MG63 (cell line): ENCODE measurements around the gene PER1. TPM values are rescaled to one million over a fixed set of nuclear protein-coding genes. Genes with fewer than 3 reads are reported as not detected.

Experiments
- DNase-seq: peaks from one replicate; pipeline ENCODE4 v3.0.0-alpha.2; 2020
- H3K27me3 ChIP-seq: fragments of 250-450 bp; sonication (Bioruptor Pico); 2 replicates; pipeline ENCODE4 v1.5.1; 2020; ENCODE audit warnings: mild to moderate bottlenecking, moderate library complexity
- H3K36me3 ChIP-seq: fragments of 250-450 bp; sonication (Bioruptor Pico); 2 replicates; pipeline ENCODE4 v1.5.1; 2020; ENCODE audit warnings: mild to moderate bottlenecking, moderate library complexity
- H3K4me3 ChIP-seq: fragments of 250-450 bp; sonication (Bioruptor Pico); 2 replicates; pipeline ENCODE4 v1.5.1; 2020; ENCODE audit warnings: mild to moderate bottlenecking, moderate library complexity
- H3K9me3 ChIP-seq: fragments of 250-450 bp; sonication (Bioruptor Pico); 2 replicates; pipeline ENCODE4 v1.5.1; 2020; ENCODE audit warnings: mild to moderate bottlenecking, moderate library complexity
- total RNA-seq: library from RNA; depleted of rRNA; stranded (reverse); fragments of >200 nt; shearing (Covaris generic); gene quantifications from 2 replicates; pipeline ENCODE4 v1.2.3, GENCODE V29; 2014; ENCODE audit warnings: low replicate concordance

The PER1 gene
- total RNA-seq, 1 experiment from 2014 or later: 7.9 TPM

- Histone ChIP-seq H3K36me3 (no peaks in the 10 kb centered on the region), H3K4me3 (no peak overlapping the region), H3K27me3 (no peaks in the 10 kb centered on the region), H3K9me3 (no peaks in the 10 kb centered on the region)
- DNase-seq: no peak
Observed at GRCh38 chr17:8133941-8134340, 18.3 kb downstream of the PER1 start.

GRCh38 chr17:8133399-8133798, 18.8 kb downstream of the PER1 start:
- no peak for DNase-seq
- Histone ChIP-seq H3K9me3 (no peaks in the 10 kb centered on the region), H3K4me3 (no peak overlapping the region), H3K27me3 (no peaks in the 10 kb centered on the region), H3K36me3 (no peaks in the 10 kb centered on the region)

GRCh38 chr17:8131844-8132441, 20.3 kb downstream of the PER1 start:
- H3K4me3 ChIP-seq: no peak overlapping the region
- H3K9me3 ChIP-seq: no peaks in the 10 kb centered on the region
- H3K36me3 ChIP-seq: no peaks in the 10 kb centered on the region
- DNase-seq: no peak
- H3K27me3 ChIP-seq: no peaks in the 10 kb centered on the region

GRCh38 chr17:8128125-8128784, 23.9 kb downstream of the PER1 start:
- Histone ChIP-seq H3K9me3 (no peaks in the 10 kb centered on the region), H3K36me3 (no peaks in the 10 kb centered on the region), H3K27me3 (peaks cover 22% of the 10 kb centered on the region), H3K4me3 (peak overlapping the region; percentile 80; the same call in 1 of the 2 replicates)
- no peak for DNase-seq

- Histone ChIP-seq H3K36me3 (no peaks in the 10 kb centered on the region), H3K27me3 (peaks cover 28% of the 10 kb centered on the region), H3K4me3 (peak overlapping the region; percentile 80), H3K9me3 (no peaks in the 10 kb centered on the region)
- peak; percentile 62 for DNase-seq
Observed at GRCh38 chr17:8126491-8127066, 25.6 kb downstream of the PER1 start.

- Histone ChIP-seq H3K27me3 (peaks cover 28% of the 10 kb centered on the region), H3K4me3 (peak overlapping the region; percentile 80), H3K36me3 (no peaks in the 10 kb centered on the region), H3K9me3 (no peaks in the 10 kb centered on the region)
- peak; percentile 36 for DNase-seq
Observed at GRCh38 chr17:8125947-8126490, 26.2 kb downstream of the PER1 start.

GRCh38 chr17:8125154-8125946, 26.9 kb downstream of the PER1 start:
- Histone ChIP-seq H3K27me3 (peaks cover 28% of the 10 kb centered on the region), H3K4me3 (peak overlapping the region; percentile 80), H3K9me3 (no peaks in the 10 kb centered on the region), H3K36me3 (no peaks in the 10 kb centered on the region)
- peak; percentile 68 for DNase-seq

- no peak for DNase-seq
Observed at GRCh38 chr17:8124350-8125153, 27.7 kb downstream of the PER1 start.

GRCh38 chr17:8123695-8124349, 28.4 kb downstream of the PER1 start, which contains the start of gene HES7:
HES7 (minus strand) TSS chr17:8124106; CDS start chr17:8124084, 22 bp downstream.
- peak within 1 kb of the TSS; percentile 80 for H3K4me3 ChIP-seq
- no peaks in the 10 kb centered on the region for H3K9me3 ChIP-seq
- H3K36me3 ChIP-seq: no peaks in the 10 kb centered on the region
- peaks cover 28% of the 10 kb centered on the region for H3K27me3 ChIP-seq
- no peak for DNase-seq

More at GRCh38 chr17:8124350-8125153, 27.7 kb downstream of the PER1 start:
- Histone ChIP-seq H3K27me3 (peaks cover 28% of the 10 kb centered on the region), H3K9me3 (no peaks in the 10 kb centered on the region), H3K36me3 (no peaks in the 10 kb centered on the region), H3K4me3 (peak overlapping the region; percentile 80)

GRCh38 chr17:8122924-8123694, 29.1 kb downstream of the PER1 start:
- no peaks in the 10 kb centered on the region for H3K9me3 ChIP-seq
- peaks cover 28% of the 10 kb centered on the region for H3K27me3 ChIP-seq
- DNase-seq: peak; percentile 33
- peak overlapping the region; percentile 80 for H3K4me3 ChIP-seq
- H3K36me3 ChIP-seq: no peaks in the 10 kb centered on the region

GRCh38 chr17:8122422-8122923, 29.7 kb downstream of the PER1 start:
- Histone ChIP-seq H3K4me3 (peak overlapping the region; percentile 80), H3K9me3 (no peaks in the 10 kb centered on the region), H3K27me3 (peaks cover 28% of the 10 kb centered on the region), H3K36me3 (no peaks in the 10 kb centered on the region)
- DNase-seq: peak; percentile 27

GRCh38 chr17:8121681-8122421, 30.4 kb downstream of the PER1 start:
- Histone ChIP-seq H3K27me3 (peaks cover 28% of the 10 kb centered on the region), H3K9me3 (no peaks in the 10 kb centered on the region), H3K4me3 (peak overlapping the region; percentile 80), H3K36me3 (no peaks in the 10 kb centered on the region)
- DNase-seq: peak; percentile 70

- peak overlapping the region; percentile 80 for H3K4me3 ChIP-seq
- no peak for DNase-seq
- no peaks in the 10 kb centered on the region for H3K36me3 ChIP-seq
- H3K9me3 ChIP-seq: no peaks in the 10 kb centered on the region
- peaks cover 28% of the 10 kb centered on the region for H3K27me3 ChIP-seq
Observed at GRCh38 chr17:8121407-8121680, 30.9 kb downstream of the PER1 start.
